Measurements from ENCODE around the gene AOPEP. TPM values are rescaled to one million over a fixed set of nuclear protein-coding genes. Genes with fewer than 3 reads are reported as not detected.

Gene AOPEP
- polyA plus RNA-seq, 1 donor from 2014 or later, result 10.0 TPM

DNA sequence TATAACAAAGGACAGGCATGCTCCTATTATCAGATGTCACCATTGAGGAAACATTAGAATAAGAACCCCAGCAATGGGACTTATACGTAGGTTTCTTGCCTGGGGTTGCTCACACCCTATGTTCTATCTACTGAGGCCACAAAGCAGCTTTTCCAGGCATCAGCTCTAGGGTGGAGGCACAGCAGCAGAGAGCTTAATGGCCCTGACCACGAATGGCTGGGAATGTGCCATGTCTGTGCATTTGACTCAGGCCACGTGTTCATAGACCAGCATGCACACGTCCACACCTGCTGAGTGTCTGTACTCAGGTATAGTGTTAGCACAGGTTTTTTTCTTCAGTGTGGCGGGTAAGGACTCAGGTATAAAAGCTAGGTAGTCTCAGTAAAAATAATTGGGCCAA, 129.4 kb downstream of the AOPEP start:
- Histone ChIP-seq H3F3A (ENCODE audit: insufficient read depth, low read length, poor library complexity, severe bottlenecking) (no peaks in the 10 kb centered on the region), H3K27ac (ENCODE audit: low read length) (no peak overlapping the region), H3K4me2 (ENCODE audit: low read length) (no peak overlapping the region), H4K20me1 (ENCODE audit: insufficient read depth) (no peaks in the 10 kb centered on the region), H3K79me2 (replicated peaks; ENCODE audit: insufficient read depth, low read length) (no peaks in the 10 kb centered on the region), H3K9ac (ENCODE audit: low read length) (no peak overlapping the region), H3K36me3 (ENCODE audit: insufficient read depth, low read length) (no peaks in the 10 kb centered on the region), H2AFZ (ENCODE audit: low read depth, low read length) (no peak overlapping the region), H3K4me3 (ENCODE audit: low read length) (no peak overlapping the region), H3K27me3 (ENCODE audit: insufficient read depth, low read depth, low read length) (no peaks in the 10 kb centered on the region), H3K9me3 (ENCODE audit: low read length) (no peaks in the 10 kb centered on the region), H3K9me2 (ENCODE audit: insufficient read depth, low read length) (no peaks in the 10 kb centered on the region)
- TF ChIP-seq MXI1 (conservative IDR thresholded peaks at IDR 0.05; ENCODE audit: poor library complexity, severe bottlenecking) (no peak), TAF1 (IDR thresholded peaks at IDR 0.05; ENCODE audit: low read depth) (no peak), EP300 (conservative IDR thresholded peaks at IDR 0.05; ENCODE audit: poor library complexity, severe bottlenecking) (no peak), REST (IDR thresholded peaks at IDR 0.05; ENCODE audit: borderline replicate concordance) (no peak), POLR2AphosphoS5 (IDR thresholded peaks at IDR 0.05) (no peak), RAD21 (conservative IDR thresholded peaks at IDR 0.05) (no peak), EZH2 (IDR thresholded peaks at IDR 0.05; ENCODE audit: borderline replicate concordance, insufficient read depth, low read length, poor library complexity, severe bottlenecking) (no peak), SMC3 (conservative IDR thresholded peaks at IDR 0.05; ENCODE audit: poor library complexity) (no peak)
- TF ChIP-seq, protein P1, sequence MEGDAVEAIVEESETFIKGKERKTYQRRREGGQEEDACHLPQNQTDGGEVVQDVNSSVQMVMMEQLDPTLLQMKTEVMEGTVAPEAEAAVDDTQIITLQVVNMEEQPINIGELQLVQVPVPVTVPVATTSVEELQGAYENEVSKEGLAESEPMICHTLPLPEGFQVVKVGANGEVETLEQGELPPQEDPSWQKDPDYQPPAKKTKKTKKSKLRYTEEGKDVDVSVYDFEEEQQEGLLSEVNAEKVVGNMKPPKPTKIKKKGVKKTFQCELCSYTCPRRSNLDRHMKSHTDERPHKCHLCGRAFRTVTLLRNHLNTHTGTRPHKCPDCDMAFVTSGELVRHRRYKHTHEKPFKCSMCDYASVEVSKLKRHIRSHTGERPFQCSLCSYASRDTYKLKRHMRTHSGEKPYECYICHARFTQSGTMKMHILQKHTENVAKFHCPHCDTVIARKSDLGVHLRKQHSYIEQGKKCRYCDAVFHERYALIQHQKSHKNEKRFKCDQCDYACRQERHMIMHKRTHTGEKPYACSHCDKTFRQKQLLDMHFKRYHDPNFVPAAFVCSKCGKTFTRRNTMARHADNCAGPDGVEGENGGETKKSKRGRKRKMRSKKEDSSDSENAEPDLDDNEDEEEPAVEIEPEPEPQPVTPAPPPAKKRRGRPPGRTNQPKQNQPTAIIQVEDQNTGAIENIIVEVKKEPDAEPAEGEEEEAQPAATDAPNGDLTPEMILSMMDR (IDR thresholded peaks at IDR 0.05; ENCODE audit: poor library complexity, severe bottlenecking), result no peak

GRCh38 chr9:94857791-94858190, 131.3 kb downstream of the AOPEP start:
- H3K4me2 ChIP-seq (ENCODE audit: low read length), result no peak overlapping the region
- no peaks in the 10 kb centered on the region for H3K79me2 ChIP-seq (replicated peaks; ENCODE audit: insufficient read depth, low read length)
- TF ChIP-seq RAD21 (conservative IDR thresholded peaks at IDR 0.05), result no peak
- no peak for TF ChIP-seq REST (IDR thresholded peaks at IDR 0.05; ENCODE audit: borderline replicate concordance)
- no peak for TF ChIP-seq EP300 (conservative IDR thresholded peaks at IDR 0.05; ENCODE audit: poor library complexity, severe bottlenecking)
- no peak for TF ChIP-seq EZH2 (IDR thresholded peaks at IDR 0.05; ENCODE audit: borderline replicate concordance, insufficient read depth, low read length, poor library complexity, severe bottlenecking)
- TF ChIP-seq MXI1 (conservative IDR thresholded peaks at IDR 0.05; ENCODE audit: poor library complexity, severe bottlenecking), result no peak
- no peaks in the 10 kb centered on the region for H4K20me1 ChIP-seq (ENCODE audit: insufficient read depth)
- H3K36me3 ChIP-seq (ENCODE audit: insufficient read depth, low read length), result no peaks in the 10 kb centered on the region
- H3K9me2 ChIP-seq (ENCODE audit: insufficient read depth, low read length), result no peaks in the 10 kb centered on the region
- no peaks in the 10 kb centered on the region for H3K27me3 ChIP-seq (ENCODE audit: insufficient read depth, low read depth, low read length)
- no peak overlapping the region for H2AFZ ChIP-seq (ENCODE audit: low read depth, low read length)
- no peak overlapping the region for H3K9ac ChIP-seq (ENCODE audit: low read length)
- no peaks in the 10 kb centered on the region for H3F3A ChIP-seq (ENCODE audit: insufficient read depth, low read length, poor library complexity, severe bottlenecking)
- H3K4me3 ChIP-seq (ENCODE audit: low read length), result no peak overlapping the region
- no peaks in the 10 kb centered on the region for H3K9me3 ChIP-seq (ENCODE audit: low read length)
- no peak overlapping the region for H3K27ac ChIP-seq (ENCODE audit: low read length)
